Mesodermal cell (in vitro differentiated cells): ENCODE results near the gene SLCO3A1.

Source experiments
- H3K27ac ChIP-seq: 2 replicates; pipeline ENCODE4 v1.7.0; 2013; ENCODE audit warnings: mild to moderate bottlenecking, low read depth, low read length, moderate library complexity; ENCODE audit not compliant: severe bottlenecking
- H3K36me3 ChIP-seq: 2 replicates; pipeline ENCODE4 v1.7.1; 2013; ENCODE audit warnings: mild to moderate bottlenecking, low read length, moderate library complexity; ENCODE audit not compliant: control insufficient read depth, insufficient read depth
- H3K4me1 ChIP-seq: one replicate; pipeline ENCODE4 v1.7.1; 2013; ENCODE audit warnings: mild to moderate bottlenecking, low read length; ENCODE audit not compliant: insufficient read depth, control insufficient read depth, poor library complexity, severe bottlenecking
- H3K4me3 ChIP-seq: 2 replicates; pipeline ENCODE4 v1.7.0; 2013; ENCODE audit warnings: low read length, control low read depth, mild to moderate bottlenecking; ENCODE audit not compliant: insufficient read depth, poor library complexity, severe bottlenecking; ENCODE audit errors: extremely low read depth
- H3K9me3 ChIP-seq: 2 replicates; pipeline ENCODE4 v1.7.1; 2013; ENCODE audit warnings: mild to moderate bottlenecking, low read length, moderate library complexity; ENCODE audit not compliant: control insufficient read depth
- WGBS, 2 experiments: methylation state at CpG; one replicate each; pipeline ENCODE4 v1.1.5; 2013; ENCODE audit warnings: missing lambda C conversion rate in 2 of 2; ENCODE audit not compliant: insufficient coverage in 2 of 2; 5-methylcytosine and 5-hydroxymethylcytosine counted together

SLCO3A1 gene

DNA sequence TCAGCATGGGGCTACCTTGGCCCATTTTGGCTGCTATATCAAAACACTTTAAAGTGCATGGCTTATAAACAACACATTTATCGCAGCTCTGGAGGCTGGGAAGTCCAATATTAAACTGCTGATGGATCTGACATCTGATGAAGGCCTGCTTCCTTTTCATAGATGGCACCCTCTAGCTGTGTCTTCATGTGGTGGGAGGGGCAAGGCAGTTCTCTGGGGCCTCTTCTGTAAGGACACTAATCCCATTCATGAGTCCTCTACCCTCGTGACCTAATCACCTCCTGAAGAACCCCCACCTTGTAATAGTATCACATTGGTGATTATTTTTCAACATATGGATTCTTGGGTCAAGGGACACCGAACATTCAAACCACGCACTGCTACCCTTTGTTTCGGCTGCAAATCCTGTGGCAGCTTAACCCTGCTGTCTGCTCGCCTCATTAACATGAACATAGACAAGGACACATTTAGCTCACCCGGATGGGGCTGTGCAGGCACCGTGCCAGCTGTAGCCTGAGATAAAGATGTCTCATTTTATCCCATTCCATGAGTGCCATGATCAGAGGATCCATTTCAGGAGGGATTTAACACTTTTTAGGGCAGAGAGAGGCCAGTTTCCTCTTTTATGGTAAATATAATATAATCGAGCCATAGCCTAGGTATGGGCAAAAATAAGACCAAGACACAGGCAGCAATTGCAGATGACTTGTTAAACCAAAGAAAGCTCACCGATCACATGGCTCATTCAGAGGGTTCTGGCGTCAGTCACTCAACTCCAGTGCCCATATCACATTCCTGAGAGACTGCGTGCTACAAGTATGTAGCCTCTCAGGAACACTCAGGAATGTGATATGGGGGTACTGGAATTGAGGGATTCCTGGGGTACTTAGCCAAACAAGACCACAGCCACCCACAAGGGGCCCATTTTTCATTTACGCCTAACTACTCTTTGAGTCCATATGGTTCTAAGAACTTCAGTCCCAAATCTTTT, 289.0 kb downstream of the SLCO3A1 start:
- no peak overlapping the region for H3K4me3 ChIP-seq
- WGBS, 2 experiments = 85 to 89% methylated on average over 8 to 9 of the region's 13 CpGs
- peaks cover 4% of the 10 kb centered on the region for H3K9me3 ChIP-seq
- no peak overlapping the region for H3K27ac ChIP-seq
- H3K36me3 ChIP-seq = peaks cover 3% of the 10 kb centered on the region
- no peaks in the 10 kb centered on the region for H3K4me1 ChIP-seq

DNA sequence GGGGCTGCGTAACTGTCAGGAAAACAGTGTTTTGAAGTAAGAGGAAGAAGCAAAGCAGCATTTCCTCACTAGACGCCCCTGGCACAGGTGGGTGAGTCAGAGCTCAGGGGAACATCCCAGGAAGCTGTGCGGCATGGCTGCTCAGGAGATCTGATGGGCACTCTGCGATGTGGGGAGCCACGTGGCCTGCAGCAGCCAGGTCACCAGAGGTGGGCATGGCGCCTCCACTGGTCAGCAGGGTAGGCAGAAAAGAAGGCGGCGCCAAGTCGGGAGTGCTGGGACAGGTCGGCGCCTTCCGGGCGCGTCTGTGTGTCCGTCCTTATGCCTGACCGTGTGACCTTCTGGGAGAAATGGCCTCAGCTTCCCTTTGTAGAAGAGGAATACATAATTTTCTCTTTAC, 290.3 kb downstream of the SLCO3A1 start:
- Histone ChIP-seq H3K36me3 (peaks cover 3% of the 10 kb centered on the region), H3K9me3 (peaks cover 4% of the 10 kb centered on the region), H3K4me1 (no peaks in the 10 kb centered on the region), H3K27ac (no peak overlapping the region), H3K4me3 (no peak overlapping the region)
- 92 to 100% methylated on average over 6 to 14 of the region's 16 CpGs for WGBS, 2 experiments

GRCh38 chr15:92146511-92147150, 293.1 kb downstream of the SLCO3A1 start:
- no peak overlapping the region for H3K27ac ChIP-seq
- H3K36me3 ChIP-seq = peaks cover 3% of the 10 kb centered on the region
- no peak overlapping the region for H3K4me3 ChIP-seq
- peaks cover 6% of the 10 kb centered on the region for H3K4me1 ChIP-seq
- WGBS, 2 experiments = 74 to 76% methylated on average over 7 to 12 of the region's 14 CpGs
- peaks cover 4% of the 10 kb centered on the region for H3K9me3 ChIP-seq

DNA sequence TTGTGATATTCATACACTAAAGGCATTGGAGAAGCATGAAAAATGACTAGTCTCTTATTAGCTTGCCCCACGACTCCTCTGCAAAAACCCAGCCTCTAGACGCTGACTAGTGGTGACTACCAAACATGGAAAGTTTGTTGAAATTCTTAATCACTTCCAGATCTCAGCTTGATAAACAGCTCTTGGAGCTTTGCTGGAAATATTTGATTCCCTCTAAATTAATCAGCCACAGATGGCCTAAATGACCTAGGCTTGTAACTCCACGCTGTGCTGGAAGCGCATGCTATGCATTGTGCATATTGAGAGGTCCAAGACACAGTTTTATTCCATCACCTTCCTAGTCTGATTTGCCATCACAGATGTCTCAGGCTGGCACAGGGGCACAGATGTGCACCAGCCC, 295.5 kb downstream of the SLCO3A1 start:
- WGBS, 2 experiments = 94 to 97% methylated on average over 4 of the region's 4 CpGs
- H3K36me3 ChIP-seq = peaks cover 3% of the 10 kb centered on the region

GRCh38 chr15:92149465-92149864, 296.0 kb downstream of the SLCO3A1 start:
- H3K27ac ChIP-seq = no peak overlapping the region
- H3K9me3 ChIP-seq = no peaks in the 10 kb centered on the region
- H3K36me3 ChIP-seq = peaks cover 3% of the 10 kb centered on the region
- H3K4me1 ChIP-seq = peaks cover 6% of the 10 kb centered on the region
- H3K4me3 ChIP-seq = no peak overlapping the region
- WGBS, 2 experiments = 89 to 98% methylated on average over 3 to 4 of the region's 6 CpGs

More for the DNA sequence above, 295.5 kb downstream of the SLCO3A1 start:
- Histone ChIP-seq H3K4me1 (peaks cover 6% of the 10 kb centered on the region), H3K4me3 (no peak overlapping the region), H3K27ac (no peak overlapping the region), H3K9me3 (no peaks in the 10 kb centered on the region)

DNA sequence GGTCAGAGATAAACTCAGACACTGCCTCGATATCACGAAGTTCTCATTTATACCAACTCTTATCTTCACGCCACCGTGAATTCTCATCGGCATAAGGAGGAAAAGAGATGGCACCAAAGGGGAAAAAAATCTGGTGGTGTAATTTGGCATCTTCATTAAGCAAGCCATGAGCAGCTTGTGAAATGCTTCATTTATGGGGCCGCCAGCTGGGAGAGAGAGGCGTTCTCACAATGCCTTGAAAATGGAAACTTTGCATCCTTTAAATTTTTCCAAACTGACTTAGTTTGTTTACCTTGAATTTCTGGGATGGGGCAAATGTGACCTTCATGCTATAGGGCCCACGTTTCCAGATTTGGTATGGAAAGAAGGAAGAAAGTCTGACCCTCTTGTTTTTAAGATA, 297.7 kb downstream of the SLCO3A1 start:
- Histone ChIP-seq H3K9me3 (no peaks in the 10 kb centered on the region), H3K36me3 (peaks cover 3% of the 10 kb centered on the region), H3K27ac (no peak overlapping the region), H3K4me1 (peaks cover 6% of the 10 kb centered on the region), H3K4me3 (no peak overlapping the region)
- WGBS, 2 experiments = 80 to 83% methylated on average over 1 to 3 of the region's 8 CpGs

GRCh38 chr15:92151741-92152140, 298.2 kb downstream of the SLCO3A1 start:
- 100% methylated on average over 1 of the region's 3 CpGs; no CpG with 5 or more reads in 1 of the 2 experiments for WGBS, 2 experiments
- Histone ChIP-seq H3K36me3 (peaks cover 3% of the 10 kb centered on the region), H3K4me1 (peaks cover 6% of the 10 kb centered on the region), H3K27ac (no peak overlapping the region), H3K9me3 (no peaks in the 10 kb centered on the region), H3K4me3 (no peak overlapping the region)

DNA sequence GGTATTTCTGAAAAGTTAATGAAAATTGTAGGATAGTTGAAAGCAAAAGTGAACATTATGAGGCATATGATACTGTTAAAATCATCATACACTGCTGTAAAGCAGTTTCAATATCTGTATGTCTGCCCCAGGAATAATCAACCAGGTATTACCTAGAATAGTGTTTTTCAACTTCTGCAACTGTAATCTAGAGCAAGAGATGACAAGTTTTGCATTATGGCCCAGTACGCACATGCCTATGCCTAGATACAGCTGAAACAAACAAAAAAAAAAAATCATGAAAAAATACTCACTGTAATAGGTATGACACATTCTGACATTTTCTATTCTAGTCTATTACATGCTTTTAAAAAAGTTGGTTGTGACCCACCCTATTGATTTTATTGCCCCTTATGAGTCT, 299.5 kb downstream of the SLCO3A1 start:
- Histone ChIP-seq H3K4me3 (no peak overlapping the region), H3K9me3 (no peaks in the 10 kb centered on the region), H3K4me1 (peaks cover 6% of the 10 kb centered on the region), H3K27ac (no peak overlapping the region), H3K36me3 (peaks cover 3% of the 10 kb centered on the region)
- no CpG with 5 or more reads among the region's 1 CpG for WGBS, 2 experiments

GRCh38 chr15:92153620-92154019, 300.1 kb downstream of the SLCO3A1 start:
- Histone ChIP-seq H3K4me1 (peaks cover 12% of the 10 kb centered on the region), H3K36me3 (peaks cover 3% of the 10 kb centered on the region), H3K27ac (no peak overlapping the region), H3K4me3 (no peak overlapping the region), H3K9me3 (no peaks in the 10 kb centered on the region)
- 71 to 86% methylated on average over 3 of the region's 3 CpGs for WGBS, 2 experiments

- Histone ChIP-seq H3K4me3 (no peak overlapping the region), H3K36me3 (peaks cover 3% of the 10 kb centered on the region), H3K27ac (no peak overlapping the region), H3K9me3 (no peaks in the 10 kb centered on the region), H3K4me1 (peaks cover 15% of the 10 kb centered on the region)
- 86 to 94% methylated on average over 7 to 9 of the region's 9 CpGs for WGBS, 2 experiments
Measured at GRCh38 chr15:92155934-92156333, 302.4 kb downstream of the SLCO3A1 start.
